Measurements from ENCODE around the gene CATSPER1. TPM values are rescaled to one million over a fixed set of nuclear protein-coding genes. Genes with fewer than 3 reads are reported as not detected.
A peak's percentile ranks its signal among the peaks of the same experiment; 100 is the strongest.

Gene CATSPER1
- total RNA-seq, 1 experiment from 2014 or later = not detected

- ChIA-PET CTCF (interaction anchor here (0.5 to 1.1 kb wide), 3 partner anchors 63 to 183 kb away, joined by 3 to 4 read pairs (median 4); partner anchors contain the start of gene FIBP), POLR2A (ENCODE audit: low non-redundant PET) (no interaction called here)
- no peak for TF ChIP-seq CTCF (conservative IDR thresholded peaks at IDR 0.05; ENCODE audit: low read depth, low read length)
- no peak for TF ChIP-seq EZH2 (IDR thresholded peaks at IDR 0.05; ENCODE audit: borderline replicate concordance, low read depth, low read length, poor library complexity, severe bottlenecking)
- peak; percentile 35 for DNase-seq (ENCODE audit: low spot score)
- intact Hi-C loops (cut with micrococcal nuclease; ENCODE audit: unreplicated experiment) = loop anchor here (5.0 kb wide), 1 partner anchor 47 kb away; no protein-coding TSS in a partner anchor
- H3K4me3 ChIP-seq (ENCODE audit: low read depth, low read length, poor library complexity, severe bottlenecking) = peak overlapping the region; percentile 84
- peak overlapping the region; percentile 79 for H3K27ac ChIP-seq (ENCODE audit: low read depth, low read length, poor library complexity, severe bottlenecking)
- no peaks in the 10 kb centered on the region for H3K27me3 ChIP-seq (replicated peaks; ENCODE audit: insufficient read depth, low read depth, low read length, poor library complexity)
- no peaks in the 10 kb centered on the region for H3K9me3 ChIP-seq (ENCODE audit: low read depth, low read length, poor library complexity, severe bottlenecking)
- peaks cover 34% of the 10 kb centered on the region for H3K4me1 ChIP-seq (ENCODE audit: insufficient read depth, low read length, poor library complexity, severe bottlenecking)
- BruUV-seq (replicated peaks) = no TSS peak
- H3K36me3 ChIP-seq (ENCODE audit: insufficient read depth, low read length, poor library complexity, severe bottlenecking) = peaks cover 40% of the 10 kb centered on the region
These were observed 44.5 kb upstream of the CATSPER1 start for GRCh38 chr11:66070604-66071380.

DNA sequence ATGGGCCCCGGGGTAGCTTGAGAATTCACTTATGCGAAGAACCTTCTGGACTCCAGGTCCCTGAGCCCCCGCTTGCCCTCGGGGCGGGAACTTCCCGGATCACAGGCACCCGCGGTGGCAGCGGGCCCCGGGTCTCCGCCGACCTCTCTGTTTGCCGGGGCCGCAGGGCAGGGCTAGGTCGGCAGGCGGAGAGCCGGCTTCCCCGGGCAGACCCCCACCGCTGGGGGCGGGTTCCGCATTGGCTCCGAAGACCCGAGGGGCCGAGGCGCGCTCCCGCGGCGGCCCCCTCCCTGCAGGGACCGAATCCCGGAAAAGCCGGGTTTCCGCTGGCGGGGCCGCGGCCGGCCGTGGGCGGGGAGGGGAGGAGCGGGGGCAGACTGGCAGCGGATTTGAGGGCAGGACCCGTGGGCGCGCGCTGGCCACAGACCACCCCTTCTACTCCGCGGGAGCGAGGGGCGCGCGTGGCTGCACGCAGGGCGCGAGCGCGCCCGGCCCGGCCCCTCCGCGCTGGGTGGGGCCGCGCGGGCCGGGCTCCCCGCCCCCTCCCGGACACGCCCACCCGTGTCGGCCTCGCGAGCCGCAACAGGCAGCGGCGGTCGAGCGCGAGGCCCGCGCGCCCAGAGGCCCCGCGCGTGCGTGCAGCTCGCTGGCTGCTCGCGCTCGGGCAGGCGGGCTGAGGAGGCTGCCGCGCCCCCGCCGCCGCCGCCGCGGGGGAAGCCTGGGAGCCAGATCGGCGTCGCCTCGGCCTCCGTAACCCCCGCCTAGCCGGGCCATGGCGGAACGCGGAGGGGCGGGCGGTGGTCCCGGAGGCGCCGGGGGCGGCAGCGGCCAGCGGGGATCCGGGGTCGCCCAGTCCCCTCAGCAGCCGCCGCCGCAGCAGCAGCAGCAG, 43.7 kb upstream of the CATSPER1 start, which contains the start of gene PACS1:
PACS1 (plus strand) TSS at position 558 of the 889 bp plus-strand sequence; CDS start at position 773, 215 bp downstream.
- ChIA-PET CTCF (interaction anchor here (1.0 kb wide), 1 partner anchor 18 kb away, joined by 3 read pairs; the partner anchor contains the start of gene SF3B2), POLR2A (ENCODE audit: low non-redundant PET) (no interaction called here)
- TF ChIP-seq EZH2 (IDR thresholded peaks at IDR 0.05; ENCODE audit: borderline replicate concordance, low read depth, low read length, poor library complexity, severe bottlenecking) (no peak), CTCF (conservative IDR thresholded peaks at IDR 0.05; ENCODE audit: low read depth, low read length) (no peak)
- H3K27ac ChIP-seq (ENCODE audit: low read depth, low read length, poor library complexity, severe bottlenecking) = peak within 1 kb of the TSS; percentile 87
- peaks cover 48% of the 10 kb centered on the region for H3K36me3 ChIP-seq (ENCODE audit: insufficient read depth, low read length, poor library complexity, severe bottlenecking)
- H3K9me3 ChIP-seq (ENCODE audit: low read depth, low read length, poor library complexity, severe bottlenecking) = no peaks in the 10 kb centered on the region
- DNase-seq (ENCODE audit: low spot score) = peak; percentile 86
- intact Hi-C loops (cut with micrococcal nuclease; ENCODE audit: unreplicated experiment) = loop anchor here (2.0 to 5.0 kb wide), 2 partner anchors 47 to 65 kb away; no protein-coding TSS in a partner anchor
- H3K27me3 ChIP-seq (replicated peaks; ENCODE audit: insufficient read depth, low read depth, low read length, poor library complexity) = no peaks in the 10 kb centered on the region
- H3K4me3 ChIP-seq (ENCODE audit: low read depth, low read length, poor library complexity, severe bottlenecking) = peak within 1 kb of the TSS; percentile 84
- peaks cover 34% of the 10 kb centered on the region for H3K4me1 ChIP-seq (ENCODE audit: insufficient read depth, low read length, poor library complexity, severe bottlenecking)
- BruUV-seq (replicated peaks) = no TSS peak

Measured in A673 (cell line).